Measurements from ENCODE around the gene CHRND. TPM values are rescaled to one million over a fixed set of nuclear protein-coding genes. Genes with fewer than 3 reads are reported as not detected.
A peak's percentile ranks its signal among the peaks of the same experiment; 100 is the strongest.

Gene CHRND
- total and polyA plus RNA-seq, 2 of the 13 experiments (the other 11 are each of a cell fraction or from before 2014, with no cell fraction given), result 0.18 TPM; not detected in 1

GRCh38 chr2:232519581-232520438 lies 6.2 kb upstream of the CHRND start, which contains the start of gene PRSS56 (continued):
- TF ChIP-seq HMGA1 (CRISPR knock-in tag; conservative IDR thresholded peaks at IDR 0.05) (no peak), DR1 (CRISPR knock-in tag; IDR thresholded peaks at IDR 0.05) (no peak)

DNA sequence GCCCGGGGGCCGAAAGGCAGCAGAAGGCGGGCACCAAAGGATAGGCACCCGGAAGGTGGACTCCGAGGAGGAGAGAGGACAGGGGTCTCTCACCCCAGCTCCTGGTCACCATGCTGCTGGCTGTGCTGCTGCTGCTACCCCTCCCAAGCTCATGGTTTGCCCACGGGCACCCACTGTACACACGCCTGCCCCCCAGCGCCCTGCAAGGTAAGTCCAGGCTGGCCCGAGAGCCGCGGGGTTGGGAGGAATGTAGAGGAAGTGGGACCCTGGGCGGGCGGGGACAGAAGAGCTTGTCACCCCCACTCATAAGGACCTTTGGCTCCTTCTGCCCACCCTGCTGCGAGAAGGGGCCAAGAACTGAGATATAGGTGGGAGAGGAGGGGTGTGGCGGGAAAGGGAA lies 5.5 kb upstream of the CHRND start:
- no peaks in the 10 kb centered on the region for H3K79me2 ChIP-seq (ENCODE audit: insufficient read depth, low read length)
- H3K9ac ChIP-seq (ENCODE audit: insufficient read depth, low read depth, low read length), result no peak overlapping the region
- in situ Hi-C loops (cut with HindIII; ENCODE audit: extremely low pct_ligation_motif_present, low pct_unique_long_range_greater_than_20kb), result no loop called here
- H3K27ac ChIP-seq (ENCODE audit: extremely low read length, insufficient read depth, low read length), result no peak overlapping the region
- no peaks in the 10 kb centered on the region; the same call in 1 of the 2 replicates for H4K20me1 ChIP-seq (ENCODE audit: insufficient read depth, low read length)
- FAIRE-seq (no peak), DNase-seq (ENCODE audit: low spot score) (no peak), ATAC-seq (no peak)
- ChIA-PET CTCF (ENCODE audit: low intra/inter-chr PET ratio, low total read pairs) (no interaction called here), POLR2A (no interaction called here)
- no peak overlapping the region for H2AFZ ChIP-seq (ENCODE audit: low read length)
- no peaks in the 10 kb centered on the region for H3K36me3 ChIP-seq (replicated peaks in 1 of 2; ENCODE audit: control insufficient read depth in 1 of 2, insufficient read depth in 2 of 2, low read length in 2 of 2)
- no TSS peak for BruUV-seq (replicated peaks)
- H3K27me3 ChIP-seq (ENCODE audit: control insufficient read depth in 1 of 2, insufficient read depth in 2 of 2, low read length in 2 of 2), result peaks cover 29 to 92% of the 10 kb centered on the region in 2 experiments
- peak; percentile 20; the same call in 1 of the 2 replicates for TF ChIP-seq CTCF (CRISPR knock-in tag; IDR thresholded peaks at IDR 0.05)
- 0 out of 2 replicates have a peak, but pooled peaks have one; percentile 64 for TF ChIP-seq HNRNPL (IDR thresholded peaks at IDR 0.05; ENCODE audit: low read depth, low read length)
- TF ChIP-seq, protein P1, sequence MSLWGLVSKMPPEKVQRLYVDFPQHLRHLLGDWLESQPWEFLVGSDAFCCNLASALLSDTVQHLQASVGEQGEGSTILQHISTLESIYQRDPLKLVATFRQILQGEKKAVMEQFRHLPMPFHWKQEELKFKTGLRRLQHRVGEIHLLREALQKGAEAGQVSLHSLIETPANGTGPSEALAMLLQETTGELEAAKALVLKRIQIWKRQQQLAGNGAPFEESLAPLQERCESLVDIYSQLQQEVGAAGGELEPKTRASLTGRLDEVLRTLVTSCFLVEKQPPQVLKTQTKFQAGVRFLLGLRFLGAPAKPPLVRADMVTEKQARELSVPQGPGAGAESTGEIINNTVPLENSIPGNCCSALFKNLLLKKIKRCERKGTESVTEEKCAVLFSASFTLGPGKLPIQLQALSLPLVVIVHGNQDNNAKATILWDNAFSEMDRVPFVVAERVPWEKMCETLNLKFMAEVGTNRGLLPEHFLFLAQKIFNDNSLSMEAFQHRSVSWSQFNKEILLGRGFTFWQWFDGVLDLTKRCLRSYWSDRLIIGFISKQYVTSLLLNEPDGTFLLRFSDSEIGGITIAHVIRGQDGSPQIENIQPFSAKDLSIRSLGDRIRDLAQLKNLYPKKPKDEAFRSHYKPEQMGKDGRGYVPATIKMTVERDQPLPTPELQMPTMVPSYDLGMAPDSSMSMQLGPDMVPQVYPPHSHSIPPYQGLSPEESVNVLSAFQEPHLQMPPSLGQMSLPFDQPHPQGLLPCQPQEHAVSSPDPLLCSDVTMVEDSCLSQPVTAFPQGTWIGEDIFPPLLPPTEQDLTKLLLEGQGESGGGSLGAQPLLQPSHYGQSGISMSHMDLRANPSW (CRISPR knock-in tag; IDR thresholded peaks at IDR 0.05; ENCODE audit: borderline replicate concordance), result no peak
- no peak overlapping the region for H3K4me2 ChIP-seq (ENCODE audit: low read depth, low read length)
- 12% methylated on average over 15 of the region's 15 CpGs for WGBS (ENCODE audit: low lambda C conversion rate)
- H3K4me1 ChIP-seq (ENCODE audit: insufficient read depth, low read length), result peaks cover 23% of the 10 kb centered on the region
- no peaks in the 10 kb centered on the region for H3K9me3 ChIP-seq (ENCODE audit: low read length)
- intact Hi-C loops (cut with micrococcal nuclease; ENCODE audit: unreplicated experiment), result loop anchor here (5.0 to 10.0 kb wide), 3 partner anchors 43 to 616 kb away; no protein-coding TSS in a partner anchor
- H3K4me3 ChIP-seq (replicated peaks in 1 of 3; ENCODE audit: insufficient read depth in 1 of 3, low read depth in 2 of 3, low read length in 3 of 3), result no peak overlapping the region
